ENCODE results near the gene MAOA.

The MAOA gene

DNA sequence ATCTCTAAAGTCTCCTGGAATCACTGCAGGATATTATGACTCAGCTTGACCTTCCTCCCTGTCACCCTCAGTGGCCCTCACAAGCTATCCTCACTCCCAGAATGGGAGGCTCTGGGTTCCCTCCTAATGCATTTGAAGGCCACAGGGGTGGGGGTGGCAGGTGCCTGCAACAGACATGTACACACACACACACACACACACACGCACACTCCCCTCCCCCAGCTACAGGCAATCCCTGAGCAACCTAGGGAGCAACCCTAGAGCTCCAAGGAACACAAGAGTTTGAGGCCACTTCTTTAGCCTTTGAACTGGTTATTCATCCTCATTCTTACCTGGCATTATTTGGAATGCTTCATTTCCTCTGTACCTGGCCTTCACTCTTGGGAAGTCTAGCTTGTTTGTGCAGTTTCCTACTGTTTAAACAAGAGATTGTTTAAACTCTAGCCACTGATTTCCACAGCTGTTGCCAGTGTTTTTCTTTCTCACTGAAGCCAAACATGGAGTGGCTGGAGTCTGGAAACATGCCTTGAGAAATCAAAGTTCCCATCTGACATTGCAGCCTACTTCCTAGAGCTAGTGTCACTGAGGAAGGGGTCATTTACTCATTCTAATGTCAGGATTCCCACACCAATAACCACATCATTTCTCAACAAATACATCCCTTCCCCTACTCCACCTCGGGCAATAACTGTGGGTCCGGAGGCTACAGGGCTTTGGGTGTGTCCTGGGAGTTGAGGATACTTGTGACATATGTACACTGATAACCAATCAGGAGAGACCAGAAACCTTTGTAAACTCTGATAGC is 37.7 kb downstream of the MAOA start:
- Histone ChIP-seq H3K9ac (ENCODE audit: low read length) (no peak overlapping the region), H3K27ac (ENCODE audit: low read depth, low read length, poor library complexity, severe bottlenecking) (no peak overlapping the region), H3K9me3 (ENCODE audit: low read length) (no peaks in the 10 kb centered on the region), H3K79me2 (ENCODE audit: insufficient read depth, low read length) (no peaks in the 10 kb centered on the region), H3K4me3 (ENCODE audit: low read depth, low read length, poor library complexity, severe bottlenecking) (no peak overlapping the region), H3K9me2 (ENCODE audit: low read depth, low read length) (no peaks in the 10 kb centered on the region), H3F3A (ENCODE audit: insufficient read depth, low read length) (no peaks in the 10 kb centered on the region), H3K27me3 (ENCODE audit: insufficient read depth, low read length) (no peaks in the 10 kb centered on the region), H3K4me1 (ENCODE audit: insufficient read depth, low read length, severe bottlenecking) (no peaks in the 10 kb centered on the region), H2AFZ (ENCODE audit: low read length) (no peak overlapping the region), H3K36me3 (ENCODE audit: insufficient read depth, low read length) (no peaks in the 10 kb centered on the region), H3K4me2 (ENCODE audit: low read length) (no peak overlapping the region), H4K20me1 (ENCODE audit: insufficient read depth, low read length) (no peaks in the 10 kb centered on the region)
- TF ChIP-seq, protein P1, sequence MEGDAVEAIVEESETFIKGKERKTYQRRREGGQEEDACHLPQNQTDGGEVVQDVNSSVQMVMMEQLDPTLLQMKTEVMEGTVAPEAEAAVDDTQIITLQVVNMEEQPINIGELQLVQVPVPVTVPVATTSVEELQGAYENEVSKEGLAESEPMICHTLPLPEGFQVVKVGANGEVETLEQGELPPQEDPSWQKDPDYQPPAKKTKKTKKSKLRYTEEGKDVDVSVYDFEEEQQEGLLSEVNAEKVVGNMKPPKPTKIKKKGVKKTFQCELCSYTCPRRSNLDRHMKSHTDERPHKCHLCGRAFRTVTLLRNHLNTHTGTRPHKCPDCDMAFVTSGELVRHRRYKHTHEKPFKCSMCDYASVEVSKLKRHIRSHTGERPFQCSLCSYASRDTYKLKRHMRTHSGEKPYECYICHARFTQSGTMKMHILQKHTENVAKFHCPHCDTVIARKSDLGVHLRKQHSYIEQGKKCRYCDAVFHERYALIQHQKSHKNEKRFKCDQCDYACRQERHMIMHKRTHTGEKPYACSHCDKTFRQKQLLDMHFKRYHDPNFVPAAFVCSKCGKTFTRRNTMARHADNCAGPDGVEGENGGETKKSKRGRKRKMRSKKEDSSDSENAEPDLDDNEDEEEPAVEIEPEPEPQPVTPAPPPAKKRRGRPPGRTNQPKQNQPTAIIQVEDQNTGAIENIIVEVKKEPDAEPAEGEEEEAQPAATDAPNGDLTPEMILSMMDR (IDR thresholded peaks at IDR 0.05; ENCODE audit: low read length) = no peak
- no peak for TF ChIP-seq EZH2 (IDR thresholded peaks at IDR 0.05; ENCODE audit: borderline replicate concordance, low read length)

DNA sequence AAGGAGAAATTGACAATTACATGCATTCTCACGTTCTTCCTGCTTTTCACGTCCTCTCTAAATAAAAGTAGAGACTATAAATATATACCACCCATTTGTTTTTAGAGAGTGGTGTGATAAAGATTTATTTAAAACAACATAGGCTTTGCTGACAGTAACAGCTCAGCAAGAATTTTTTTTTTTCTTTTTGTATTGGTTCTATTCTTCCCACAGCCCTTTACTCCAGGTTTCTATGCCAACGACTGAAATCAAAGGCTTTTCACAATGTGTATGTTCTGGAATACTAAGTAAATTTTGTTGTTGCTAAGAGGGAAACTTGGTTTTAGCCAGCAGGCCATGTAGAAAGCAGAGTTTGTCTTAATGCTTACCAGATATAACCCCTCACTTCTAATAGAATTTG is 43.4 kb downstream of the MAOA start:
- no peaks in the 10 kb centered on the region for H3K9me2 ChIP-seq (ENCODE audit: low read depth, low read length)
- no peaks in the 10 kb centered on the region for H3K79me2 ChIP-seq (ENCODE audit: insufficient read depth, low read length)
- H3K4me1 ChIP-seq (ENCODE audit: insufficient read depth, low read length, severe bottlenecking) = no peaks in the 10 kb centered on the region
- H2AFZ ChIP-seq (ENCODE audit: low read length) = no peak overlapping the region
- no peaks in the 10 kb centered on the region for H4K20me1 ChIP-seq (ENCODE audit: insufficient read depth, low read length)
- H3K4me3 ChIP-seq (ENCODE audit: low read depth, low read length, poor library complexity, severe bottlenecking) = no peak overlapping the region
- H3K27me3 ChIP-seq (ENCODE audit: insufficient read depth, low read length) = no peaks in the 10 kb centered on the region
- H3K27ac ChIP-seq (ENCODE audit: low read depth, low read length, poor library complexity, severe bottlenecking) = no peak overlapping the region
- no peaks in the 10 kb centered on the region for H3K36me3 ChIP-seq (ENCODE audit: insufficient read depth, low read length)
- no peak overlapping the region for H3K9ac ChIP-seq (ENCODE audit: low read length)
- no peak for TF ChIP-seq EZH2 (IDR thresholded peaks at IDR 0.05; ENCODE audit: borderline replicate concordance, low read length)
- TF ChIP-seq, protein P1 (IDR thresholded peaks at IDR 0.05; ENCODE audit: low read length) = no peak
- H3F3A ChIP-seq (ENCODE audit: insufficient read depth, low read length) = no peaks in the 10 kb centered on the region
- no peak overlapping the region for H3K4me2 ChIP-seq (ENCODE audit: low read length)
- H3K9me3 ChIP-seq (ENCODE audit: low read length) = no peaks in the 10 kb centered on the region

DNA sequence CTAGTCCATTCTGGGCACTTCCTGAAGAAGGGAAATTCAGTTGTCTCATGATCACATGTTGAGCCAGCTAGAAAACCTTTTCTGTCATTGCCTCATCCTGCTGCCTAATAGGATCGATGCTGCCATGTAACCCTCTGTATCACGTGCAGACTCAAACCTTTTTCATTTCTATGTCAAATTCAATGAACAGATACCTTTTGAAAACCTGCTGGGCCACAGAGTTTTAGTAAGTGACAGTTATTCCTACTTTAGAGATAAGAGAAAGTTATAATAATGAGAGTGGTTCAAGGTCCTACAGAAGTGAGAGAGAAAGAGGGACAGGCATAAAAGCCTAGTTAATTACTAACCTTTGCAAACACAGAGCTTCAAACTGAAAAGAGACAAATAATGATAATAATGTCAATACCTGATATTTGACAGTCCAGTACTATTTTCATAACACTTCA is 46.0 kb downstream of the MAOA start:
- Histone ChIP-seq H2AFZ (ENCODE audit: low read length) (no peak overlapping the region), H3K9me3 (ENCODE audit: low read length) (no peaks in the 10 kb centered on the region)
- TF ChIP-seq EZH2 (IDR thresholded peaks at IDR 0.05; ENCODE audit: borderline replicate concordance, low read length) = no peak
- TF ChIP-seq, protein P1 (IDR thresholded peaks at IDR 0.05; ENCODE audit: low read length) = no peak

More for the DNA sequence above, 46.0 kb downstream of the MAOA start:
- no peak overlapping the region for H3K27ac ChIP-seq (ENCODE audit: low read depth, low read length, poor library complexity, severe bottlenecking)
- no peaks in the 10 kb centered on the region for H4K20me1 ChIP-seq (ENCODE audit: insufficient read depth, low read length)
- H3K36me3 ChIP-seq (ENCODE audit: insufficient read depth, low read length) = no peaks in the 10 kb centered on the region
- no peaks in the 10 kb centered on the region for H3K9me2 ChIP-seq (ENCODE audit: low read depth, low read length)
- no peak overlapping the region for H3K4me2 ChIP-seq (ENCODE audit: low read length)
- no peak overlapping the region for H3K4me3 ChIP-seq (ENCODE audit: low read depth, low read length, poor library complexity, severe bottlenecking)
- no peaks in the 10 kb centered on the region for H3K27me3 ChIP-seq (ENCODE audit: insufficient read depth, low read length)
- H3K9ac ChIP-seq (ENCODE audit: low read length) = no peak overlapping the region
- H3F3A ChIP-seq (ENCODE audit: insufficient read depth, low read length) = no peaks in the 10 kb centered on the region
- no peaks in the 10 kb centered on the region for H3K79me2 ChIP-seq (ENCODE audit: insufficient read depth, low read length)
- no peaks in the 10 kb centered on the region for H3K4me1 ChIP-seq (ENCODE audit: insufficient read depth, low read length, severe bottlenecking)
